Ammon's horn (tissue), 1 donor: ENCODE data around the gene FGFR2.
A peak's percentile ranks its signal among the peaks of the same experiment; 100 is the strongest.

ENCODE experiments used
- DNase-seq: peaks from one replicate; pipeline ENCODE4 v3.0.0-alpha.2; 2016; ENCODE audit warnings: low spot score

Gene FGFR2

GRCh38 chr10:121598263-121599249 is at the start of gene FGFR2:
Gene FGFR2 (minus strand): TSS chr10:121598444. CDS start chr10:121593817, 4,627 bp downstream.
- peak; percentile 82 for DNase-seq

GRCh38 chr10:121647401-121647800 is 49.2 kb upstream of the FGFR2 start:
- no peak for DNase-seq

- DNase-seq = no peak
These were observed 47.5 kb upstream of the FGFR2 start for GRCh38 chr10:121645696-121646095.

GRCh38 chr10:121644501-121644900 is 46.3 kb upstream of the FGFR2 start:
- DNase-seq = no peak

- no peak for DNase-seq
These were observed 42.0 kb upstream of the FGFR2 start for GRCh38 chr10:121640266-121640665.

- DNase-seq = no peak
These were observed 41.2 kb upstream of the FGFR2 start for GRCh38 chr10:121639416-121639815.

GRCh38 chr10:121637437-121637836 is 39.2 kb upstream of the FGFR2 start:
- no peak for DNase-seq

GRCh38 chr10:121633056-121633455 is 34.8 kb upstream of the FGFR2 start:
- no peak for DNase-seq

GRCh38 chr10:121631365-121632029 is 33.3 kb upstream of the FGFR2 start:
- no peak for DNase-seq

- DNase-seq = no peak
These were observed 30.6 kb upstream of the FGFR2 start for GRCh38 chr10:121628859-121629258.

- DNase-seq = no peak
These were observed 29.8 kb upstream of the FGFR2 start for GRCh38 chr10:121627876-121628581.

GRCh38 chr10:121624836-121625486 is 26.7 kb upstream of the FGFR2 start:
- DNase-seq = peak; percentile 48

GRCh38 chr10:121618906-121619305 is 20.7 kb upstream of the FGFR2 start:
- no peak for DNase-seq

GRCh38 chr10:121617176-121617575 is 18.9 kb upstream of the FGFR2 start:
- peak; percentile 85 for DNase-seq

GRCh38 chr10:121616291-121616690 is 18.0 kb upstream of the FGFR2 start:
- no peak for DNase-seq

GRCh38 chr10:121615836-121616235 is 17.6 kb upstream of the FGFR2 start:
- no peak for DNase-seq

- no peak for DNase-seq
These were observed 17.2 kb upstream of the FGFR2 start for GRCh38 chr10:121615435-121615793.

- DNase-seq = no peak
These were observed 16.6 kb upstream of the FGFR2 start for GRCh38 chr10:121614613-121615434.

- no peak for DNase-seq
These were observed 15.2 kb upstream of the FGFR2 start for GRCh38 chr10:121613456-121613855.

GRCh38 chr10:121611393-121612159 is 13.3 kb upstream of the FGFR2 start:
- no peak for DNase-seq
